ENCODE results near the gene HYAL2.

Gene HYAL2

DNA sequence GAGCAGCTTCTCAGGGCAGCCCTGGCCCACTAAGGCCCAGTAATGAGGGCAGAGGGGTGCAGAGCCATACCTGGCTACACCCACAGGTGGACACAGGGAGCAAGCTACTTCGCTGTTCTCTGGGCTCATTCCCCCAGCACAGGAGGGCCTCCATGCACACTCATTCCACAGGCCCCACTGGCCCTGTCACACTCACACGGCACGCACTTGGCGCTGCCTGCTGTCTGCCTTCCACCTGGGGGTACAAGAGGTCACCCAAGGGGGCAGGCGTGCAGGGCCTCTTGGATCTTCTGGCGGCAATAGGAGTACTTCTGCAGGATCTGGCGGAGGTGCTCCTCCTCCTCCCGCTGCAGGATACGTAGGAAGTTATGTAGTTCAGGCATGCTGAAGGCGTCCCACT is 7.8 kb upstream of the HYAL2 start:
- no peak for DNase-seq (ENCODE audit: low spot score)

- peak; percentile 99 for DNase-seq (ENCODE audit: low spot score)
Measured at GRCh38 chr3:50327943-50328691, 5.6 kb upstream of the HYAL2 start, which contains the start of gene TUSC2. TUSC2 (minus strand) TSS chr3:50328223; CDS start chr3:50328099, 124 bp downstream.

DNA sequence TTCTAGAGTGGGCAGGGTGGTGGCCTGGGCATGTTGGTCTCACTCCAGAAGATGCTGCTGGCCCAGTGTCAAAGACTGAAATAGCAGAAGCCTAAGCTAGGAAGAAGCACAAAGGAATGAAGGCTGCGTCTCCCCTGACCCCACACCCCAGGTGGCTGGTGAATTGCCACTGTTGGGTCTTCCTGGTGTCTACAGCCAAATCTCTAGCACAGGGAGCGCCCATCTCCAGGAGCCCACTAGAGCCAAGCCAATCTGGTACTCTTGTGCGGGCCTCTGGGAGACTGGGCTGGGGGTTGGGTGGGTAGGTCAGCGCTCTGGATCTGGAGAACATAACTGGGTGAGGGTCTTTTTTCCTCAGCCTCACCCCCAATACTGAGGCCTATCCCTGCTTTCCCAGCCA is 4.6 kb upstream of the HYAL2 start:
- no peak for DNase-seq (ENCODE audit: low spot score)

DNA sequence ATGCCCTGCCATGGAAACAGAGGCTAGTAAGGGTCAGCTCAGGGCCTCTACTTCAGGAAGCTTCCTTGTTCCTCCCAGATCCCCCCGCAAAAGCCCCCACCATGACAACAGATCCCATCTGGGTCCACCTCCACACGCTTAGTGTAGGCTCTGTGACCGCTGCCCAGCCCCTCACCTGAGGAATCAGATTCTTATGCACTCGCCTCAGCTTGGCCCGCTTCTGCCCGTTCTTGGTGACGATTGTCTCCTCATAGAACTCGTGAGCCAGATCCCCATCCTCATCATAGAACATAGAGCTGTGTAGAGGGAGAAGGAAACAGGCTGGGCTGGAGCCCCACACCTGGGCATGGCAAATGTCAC is 3.6 kb upstream of the HYAL2 start:
- no peak for DNase-seq (ENCODE audit: low spot score)

- no peak for DNase-seq (ENCODE audit: low spot score)
Measured at GRCh38 chr3:50325497-50326181, 3.1 kb upstream of the HYAL2 start.

- DNase-seq (ENCODE audit: low spot score): peak; percentile 40
Measured at GRCh38 chr3:50325113-50325480, 2.6 kb upstream of the HYAL2 start.

GRCh38 chr3:50324351-50325112 is 2.0 kb upstream of the HYAL2 start:
- DNase-seq (ENCODE audit: low spot score): peak; percentile 71

- DNase-seq (ENCODE audit: low spot score): no peak
Measured at GRCh38 chr3:50323614-50324199, 1.2 kb upstream of the HYAL2 start.

GRCh38 chr3:50323092-50323600 is 601 bp upstream of the HYAL2 start:
- no peak for DNase-seq (ENCODE audit: low spot score)

- DNase-seq (ENCODE audit: low spot score): no peak
Measured at GRCh38 chr3:50322115-50322385, 495 bp downstream of the HYAL2 start.

GRCh38 chr3:50321336-50322114 is 1.0 kb downstream of the HYAL2 start:
- DNase-seq (ENCODE audit: low spot score): peak; percentile 87

- no peak for DNase-seq (ENCODE audit: low spot score)
Measured at GRCh38 chr3:50320853-50321335, 1.7 kb downstream of the HYAL2 start.

DNA sequence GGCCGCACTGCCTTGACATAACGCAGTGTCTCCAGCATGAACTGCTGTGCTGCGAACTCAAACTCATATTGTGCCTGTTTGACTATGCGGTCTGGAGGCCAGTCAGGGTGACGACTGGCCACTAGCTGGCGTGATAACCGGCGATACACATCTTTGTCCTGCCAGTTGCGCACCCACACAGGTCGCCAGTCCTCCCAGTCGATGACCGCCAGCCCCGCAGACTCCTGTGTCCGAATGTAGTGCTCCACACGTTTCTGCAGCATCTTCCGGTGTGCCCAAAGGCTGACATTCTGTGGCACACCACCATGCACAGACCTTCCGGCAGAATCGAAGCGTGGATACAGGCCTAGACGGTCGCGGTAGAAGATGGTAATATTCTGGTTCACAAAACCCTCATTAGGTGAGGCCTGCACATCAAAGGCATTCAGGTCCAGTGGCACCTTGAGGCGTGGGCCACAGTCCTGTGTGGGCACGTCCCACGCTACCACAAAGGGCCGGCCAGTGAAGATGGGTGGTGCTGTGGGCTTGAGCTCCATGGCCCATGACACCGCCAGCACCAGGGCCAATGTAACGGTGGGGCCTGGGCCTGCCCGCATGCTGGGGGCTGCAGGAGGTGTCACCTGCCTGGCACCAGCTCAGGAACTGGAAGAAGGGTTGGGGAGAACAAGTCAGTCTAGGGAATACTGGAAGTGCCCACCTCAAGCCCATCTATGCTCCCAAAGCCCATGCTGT is 2.5 kb downstream of the HYAL2 start:
- DNase-seq (ENCODE audit: low spot score): no peak

DNA sequence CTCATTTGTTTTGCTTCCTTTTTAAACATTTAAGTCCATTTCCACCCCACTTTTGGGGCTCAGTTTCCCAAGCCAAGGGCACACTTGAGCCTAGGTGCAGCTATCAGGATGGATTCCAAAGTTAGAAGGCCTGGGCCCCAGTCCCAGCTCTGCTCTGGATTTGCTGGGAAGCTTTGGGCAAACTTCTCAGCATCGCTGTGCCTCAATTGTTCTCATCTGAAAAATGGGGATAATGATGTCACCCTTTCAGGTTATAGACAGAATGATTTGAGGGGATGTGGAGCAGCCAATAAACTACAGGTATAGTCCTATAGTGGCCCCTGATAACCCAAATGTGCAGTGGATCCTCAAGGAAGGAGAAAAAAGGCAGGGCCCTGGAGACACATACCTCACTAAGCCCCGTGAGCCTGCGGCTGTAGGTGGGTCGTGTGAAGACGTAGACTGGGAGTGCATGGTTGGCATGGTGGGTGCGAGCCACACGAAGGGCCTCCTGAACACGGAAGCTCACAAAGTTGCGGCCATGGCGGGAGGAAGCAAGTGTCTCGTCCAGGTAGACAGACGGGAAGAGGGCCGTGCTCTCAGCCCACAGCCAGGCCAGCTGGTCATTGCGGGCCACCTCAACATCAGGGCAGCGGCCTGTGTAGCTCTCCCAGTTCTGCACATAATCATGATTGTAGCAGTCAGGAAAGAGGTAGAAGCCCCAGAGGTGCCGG is 3.2 kb downstream of the HYAL2 start:
- DNase-seq (ENCODE audit: low spot score): no peak

DNA sequence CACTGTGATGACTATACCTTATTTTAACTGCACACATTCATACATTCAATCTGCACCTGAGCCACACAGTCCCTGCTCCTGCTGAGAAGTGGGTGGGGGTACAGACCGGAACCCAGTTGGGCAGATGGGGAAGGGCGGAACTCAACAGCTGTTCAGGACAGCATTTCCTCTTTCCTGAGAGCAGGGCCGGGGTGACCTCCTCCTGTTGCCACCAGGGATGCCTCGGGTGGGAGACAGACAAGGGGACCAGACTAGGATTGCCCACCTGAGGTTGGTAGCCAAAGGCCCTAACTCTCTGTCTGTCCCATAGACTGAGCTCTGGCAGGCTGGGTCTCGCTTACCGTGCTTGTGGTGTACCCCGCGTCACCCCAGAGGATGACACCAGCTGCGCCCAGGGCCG is 3.9 kb downstream of the HYAL2 start:
- DNase-seq (ENCODE audit: low spot score): no peak

DNA sequence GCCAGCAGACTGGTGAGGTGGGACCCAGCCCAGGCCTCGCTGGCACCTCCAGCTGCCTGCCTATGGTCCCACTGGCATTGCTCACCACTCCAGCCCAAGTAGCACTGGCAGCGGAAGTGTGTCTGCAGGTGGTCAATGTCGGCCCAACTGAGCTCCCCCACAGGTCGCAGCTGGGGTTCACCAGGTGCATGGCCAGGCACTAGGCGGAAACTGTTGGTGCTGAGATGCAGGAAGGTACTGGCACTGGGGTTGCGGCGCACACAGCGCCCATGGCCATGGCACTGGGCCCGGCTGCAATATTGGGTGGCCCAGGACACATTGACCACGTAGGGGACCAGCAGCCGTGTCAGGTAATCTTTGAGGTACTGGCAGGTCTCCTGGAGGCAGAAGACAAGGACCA is 4.4 kb downstream of the HYAL2 start:
- DNase-seq (ENCODE audit: low spot score): no peak

- no peak for DNase-seq (ENCODE audit: low spot score)
Measured at GRCh38 chr3:50317300-50317699, 5.2 kb downstream of the HYAL2 start.

GRCh38 chr3:50316657-50317242 is 5.8 kb downstream of the HYAL2 start:
- DNase-seq (ENCODE audit: low spot score): no peak

- no peak for DNase-seq (ENCODE audit: low spot score)
Measured at GRCh38 chr3:50314816-50315215, 7.7 kb downstream of the HYAL2 start.

DNA sequence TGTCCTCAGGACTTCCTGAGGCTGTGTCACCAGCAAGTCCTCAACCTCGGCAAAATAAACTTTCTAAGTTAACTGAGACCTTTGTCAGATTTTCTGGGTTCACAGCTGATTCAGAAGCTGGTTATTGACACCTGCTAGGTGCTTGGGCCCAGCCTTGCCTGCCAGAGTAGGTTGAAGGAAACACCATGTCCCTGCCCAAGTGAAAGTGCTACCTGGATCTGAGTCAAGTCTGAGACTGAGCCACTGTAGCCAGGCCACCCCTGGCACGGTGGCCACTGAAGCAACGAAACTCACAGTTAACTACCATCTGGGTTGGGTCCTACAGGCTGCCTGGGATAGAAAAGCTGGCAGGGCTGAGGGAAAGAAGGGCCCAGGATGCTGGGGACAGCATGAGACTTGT is 8.2 kb downstream of the HYAL2 start:
- DNase-seq (ENCODE audit: low spot score): no peak

Data from hematopoietic multipotent progenitor cell treated with erythropoietin and hydrocortisone succinate and interleukin-3 and kit ligand, for 15 days (in vitro differentiated cells).